OCI-LY3 (cell line): ENCODE data around the gene HAGHL.

Source experiments
- EZH2phosphoT487 ChIP-seq: fragments of 200-600 bp; shearing (Covaris generic); IDR thresholded peaks from 2 replicates; pipeline ENCODE4 v1.6.1; 2018; ENCODE audit warnings: antibody characterized with exemption, mixed run types, low read depth
- TF ChIP-seq, protein P1 (sequence below): fragments of 200-600, 300-600 bp; sonication (generic); IDR thresholded peaks from 2 replicates; pipeline ENCODE4 v1.5.1; 2014; ENCODE audit warnings: antibody characterized with exemption, low read length, low read depth

- TF ChIP-seq, protein P1, sequence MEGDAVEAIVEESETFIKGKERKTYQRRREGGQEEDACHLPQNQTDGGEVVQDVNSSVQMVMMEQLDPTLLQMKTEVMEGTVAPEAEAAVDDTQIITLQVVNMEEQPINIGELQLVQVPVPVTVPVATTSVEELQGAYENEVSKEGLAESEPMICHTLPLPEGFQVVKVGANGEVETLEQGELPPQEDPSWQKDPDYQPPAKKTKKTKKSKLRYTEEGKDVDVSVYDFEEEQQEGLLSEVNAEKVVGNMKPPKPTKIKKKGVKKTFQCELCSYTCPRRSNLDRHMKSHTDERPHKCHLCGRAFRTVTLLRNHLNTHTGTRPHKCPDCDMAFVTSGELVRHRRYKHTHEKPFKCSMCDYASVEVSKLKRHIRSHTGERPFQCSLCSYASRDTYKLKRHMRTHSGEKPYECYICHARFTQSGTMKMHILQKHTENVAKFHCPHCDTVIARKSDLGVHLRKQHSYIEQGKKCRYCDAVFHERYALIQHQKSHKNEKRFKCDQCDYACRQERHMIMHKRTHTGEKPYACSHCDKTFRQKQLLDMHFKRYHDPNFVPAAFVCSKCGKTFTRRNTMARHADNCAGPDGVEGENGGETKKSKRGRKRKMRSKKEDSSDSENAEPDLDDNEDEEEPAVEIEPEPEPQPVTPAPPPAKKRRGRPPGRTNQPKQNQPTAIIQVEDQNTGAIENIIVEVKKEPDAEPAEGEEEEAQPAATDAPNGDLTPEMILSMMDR = no peak
- no peak for TF ChIP-seq EZH2phosphoT487
Measured at GRCh38 chr16:693364-693763, 33.5 kb upstream of the HAGHL start.
